Stimulated activated CD8-positive, alpha-beta memory T cell treated with anti-CD3 and anti-CD28 coated beads, Interleukin-15, amount 100 ng/mL, for 1 hour (primary cell): ENCODE measurements around the gene CACNG1.

Experiments used
- DNase-seq: peaks from one replicate; pipeline ENCODE4 v3.0.0-alpha.2; 2020; ENCODE audit warnings: low read depth

Gene CACNG1

DNA sequence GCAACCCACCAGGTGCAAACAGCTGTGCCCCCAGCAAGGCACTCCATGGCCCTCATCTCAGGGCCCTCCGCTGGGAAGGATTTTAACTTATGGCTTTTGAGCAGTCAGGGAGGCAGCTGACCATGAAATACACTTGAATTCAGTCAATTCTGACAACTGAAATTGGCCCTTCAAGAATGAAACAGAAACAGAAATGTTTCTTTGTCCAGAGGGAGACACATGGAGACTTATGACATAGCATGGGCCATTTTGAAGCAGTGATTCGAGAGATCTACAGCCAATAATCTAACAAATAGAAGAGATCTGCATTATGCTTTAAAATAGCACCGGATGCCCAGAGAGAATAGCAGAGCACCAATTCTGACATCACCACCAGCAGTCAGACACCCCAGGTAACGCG lies 7.5 kb downstream of the CACNG1 start:
- no peak for DNase-seq

DNA sequence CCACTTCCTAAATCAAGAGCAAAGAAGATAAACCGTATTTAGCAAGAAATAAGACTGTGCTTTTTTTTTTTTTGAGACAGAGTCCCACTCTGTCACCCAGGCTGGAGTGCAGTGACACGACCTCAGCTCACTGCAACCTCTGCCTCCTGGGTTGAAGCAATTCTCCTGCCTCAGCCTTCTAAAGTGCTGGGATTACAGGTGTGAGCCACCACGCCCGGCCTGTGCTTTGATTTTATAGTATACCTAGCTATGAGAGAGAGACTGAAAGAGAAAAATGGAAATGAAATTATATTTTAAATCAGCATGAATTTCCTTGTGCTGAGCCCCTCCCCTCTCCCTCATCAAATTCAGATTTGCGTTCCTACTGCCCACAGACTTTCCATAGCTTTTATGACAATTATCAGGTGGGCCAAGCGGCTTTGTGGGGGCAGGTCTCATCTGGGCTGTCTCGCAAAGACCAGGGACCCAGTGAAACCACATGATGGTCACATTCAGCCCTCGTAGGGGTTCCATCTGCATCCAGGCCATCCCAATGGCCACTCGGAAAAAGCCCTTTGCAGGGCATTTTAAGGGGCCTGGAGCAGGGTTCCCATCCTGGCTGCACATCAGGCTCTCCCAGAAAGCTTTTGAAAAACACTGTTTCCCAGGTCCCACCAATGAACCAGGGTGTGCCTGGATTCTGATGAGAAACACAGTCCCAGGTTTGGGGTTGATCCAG lies 8.5 kb downstream of the CACNG1 start:
- no peak for DNase-seq

DNA sequence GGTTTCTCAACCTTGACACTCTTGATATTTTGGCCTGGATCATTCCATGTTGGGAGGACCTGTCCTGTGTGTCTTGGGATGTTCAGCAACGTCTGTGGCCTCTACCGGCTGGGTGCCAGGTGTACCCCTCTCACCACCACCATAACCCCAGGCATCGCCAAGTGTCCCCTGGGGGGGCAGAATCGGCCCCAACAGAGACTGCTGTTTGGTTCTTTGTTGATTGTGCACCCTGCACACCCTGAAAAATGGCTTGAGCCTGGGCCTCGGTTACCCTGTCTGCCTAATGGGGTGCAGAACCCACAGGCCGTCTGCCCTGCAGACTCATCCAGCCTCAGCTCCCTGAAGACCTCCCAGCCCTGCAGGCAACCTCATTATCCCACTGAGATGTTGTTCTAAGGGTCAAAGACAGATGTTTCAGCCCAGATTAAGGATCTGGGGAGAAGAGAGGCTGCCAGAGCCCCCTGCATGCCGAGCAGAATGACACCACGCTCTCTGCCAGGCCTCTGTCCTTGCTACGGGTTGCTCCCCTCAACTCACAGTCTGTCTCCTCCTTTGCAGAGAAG lies 9.2 kb downstream of the CACNG1 start:
- no peak for DNase-seq

DNA sequence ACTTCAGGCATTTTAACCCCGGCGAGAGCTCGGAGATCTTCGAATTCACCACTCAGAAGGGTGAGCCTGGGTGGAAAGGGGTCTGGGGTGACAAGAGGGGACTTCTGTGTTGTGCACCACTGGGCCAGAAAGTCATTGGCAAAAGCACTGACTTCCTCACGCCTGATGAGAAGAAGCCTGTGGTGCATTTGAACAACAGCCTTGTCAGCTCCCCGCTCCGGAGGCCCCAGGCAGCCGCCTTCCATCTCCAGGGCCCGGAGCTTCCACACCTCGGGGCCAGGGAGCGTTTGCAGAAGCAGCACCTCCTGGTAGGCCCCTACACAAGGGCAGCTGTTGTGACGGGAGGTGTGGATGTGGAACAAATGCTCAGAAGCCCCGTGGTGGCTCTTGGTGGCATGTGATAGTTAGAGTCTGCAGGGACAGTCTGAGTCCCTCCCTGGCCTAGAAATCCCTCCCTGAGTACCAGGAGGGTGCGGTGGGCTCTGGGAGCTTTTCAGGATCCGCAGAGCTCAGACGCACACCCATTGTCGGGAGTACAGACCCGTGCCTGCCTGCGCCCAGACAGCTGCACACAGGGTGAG lies 9.7 kb downstream of the CACNG1 start:
- no peak for DNase-seq

DNA sequence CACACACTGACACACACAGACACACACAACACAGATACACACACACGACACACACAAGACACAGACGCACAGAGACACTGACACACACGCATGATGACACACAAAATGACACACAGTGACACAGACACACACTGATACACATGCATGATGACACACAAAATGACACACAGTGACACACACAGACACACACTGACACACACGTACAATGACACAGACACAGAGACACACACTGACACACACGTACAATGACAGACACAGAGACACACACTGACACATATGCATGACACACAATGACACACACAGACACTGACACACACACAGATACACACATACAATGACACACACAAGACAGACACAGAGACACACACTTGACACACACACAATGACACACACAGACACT lies 10.3 kb downstream of the CACNG1 start:
- DNase-seq, result no peak

DNA sequence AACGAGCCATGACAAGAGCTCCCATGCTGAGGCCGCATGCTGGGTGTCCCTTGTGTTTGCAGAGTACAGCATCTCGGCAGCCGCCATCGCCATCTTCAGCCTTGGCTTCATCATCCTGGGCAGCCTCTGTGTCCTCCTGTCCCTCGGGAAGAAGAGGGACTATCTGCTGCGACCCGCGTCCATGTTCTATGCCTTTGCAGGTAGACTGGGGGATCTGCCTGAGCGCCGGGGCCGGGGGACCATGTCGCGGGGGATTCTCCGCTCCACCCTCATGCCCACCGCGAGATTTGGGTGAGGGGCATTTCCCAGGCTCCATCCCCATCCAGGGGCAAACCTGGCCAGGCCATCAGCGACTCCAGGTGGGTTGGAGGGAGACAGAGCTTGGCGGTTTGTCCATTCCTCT lies 10.7 kb downstream of the CACNG1 start:
- DNase-seq, result no peak

DNA sequence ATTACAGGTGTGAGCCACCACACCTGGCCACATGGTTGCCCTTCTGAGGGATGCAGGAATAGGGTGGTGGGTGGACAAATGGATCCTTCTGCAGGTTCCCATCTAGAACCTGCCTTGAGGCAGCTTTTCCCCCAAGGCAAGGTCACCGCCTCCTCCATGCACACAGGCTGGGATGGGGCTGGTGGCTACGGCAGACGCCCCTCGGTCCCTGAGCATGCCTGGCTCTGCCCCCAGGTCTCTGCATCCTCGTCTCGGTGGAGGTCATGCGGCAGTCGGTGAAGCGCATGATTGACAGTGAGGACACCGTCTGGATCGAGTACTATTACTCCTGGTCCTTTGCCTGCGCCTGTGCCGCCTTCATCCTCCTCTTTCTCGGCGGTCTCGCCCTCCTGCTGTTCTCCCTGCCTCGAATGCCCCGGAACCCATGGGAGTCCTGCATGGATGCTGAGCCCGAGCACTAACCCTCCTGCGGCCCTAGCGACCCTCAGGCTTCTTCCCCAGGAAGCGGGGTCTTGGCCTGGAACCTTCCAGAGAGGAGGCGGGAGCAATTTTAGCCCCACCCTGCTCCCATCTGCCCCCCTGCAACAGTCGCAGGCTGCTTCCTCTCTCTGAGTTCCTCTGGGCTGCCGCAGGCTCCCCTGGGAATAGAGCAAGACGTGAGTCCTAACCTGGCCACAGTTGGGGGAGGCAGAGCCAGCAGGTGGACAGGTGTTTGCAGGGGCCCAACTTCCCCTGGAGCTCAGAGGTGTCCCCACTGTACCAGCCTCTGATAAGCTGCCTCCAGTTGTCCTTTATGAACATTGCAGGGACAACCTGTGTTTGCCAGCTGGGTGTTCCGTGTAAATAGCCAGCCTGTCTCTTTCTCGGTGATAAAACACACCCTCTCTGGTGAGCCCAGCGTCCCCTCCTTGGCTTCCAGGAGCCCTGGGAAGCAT lies 11.7 kb downstream of the CACNG1 start:
- no peak for DNase-seq

DNA sequence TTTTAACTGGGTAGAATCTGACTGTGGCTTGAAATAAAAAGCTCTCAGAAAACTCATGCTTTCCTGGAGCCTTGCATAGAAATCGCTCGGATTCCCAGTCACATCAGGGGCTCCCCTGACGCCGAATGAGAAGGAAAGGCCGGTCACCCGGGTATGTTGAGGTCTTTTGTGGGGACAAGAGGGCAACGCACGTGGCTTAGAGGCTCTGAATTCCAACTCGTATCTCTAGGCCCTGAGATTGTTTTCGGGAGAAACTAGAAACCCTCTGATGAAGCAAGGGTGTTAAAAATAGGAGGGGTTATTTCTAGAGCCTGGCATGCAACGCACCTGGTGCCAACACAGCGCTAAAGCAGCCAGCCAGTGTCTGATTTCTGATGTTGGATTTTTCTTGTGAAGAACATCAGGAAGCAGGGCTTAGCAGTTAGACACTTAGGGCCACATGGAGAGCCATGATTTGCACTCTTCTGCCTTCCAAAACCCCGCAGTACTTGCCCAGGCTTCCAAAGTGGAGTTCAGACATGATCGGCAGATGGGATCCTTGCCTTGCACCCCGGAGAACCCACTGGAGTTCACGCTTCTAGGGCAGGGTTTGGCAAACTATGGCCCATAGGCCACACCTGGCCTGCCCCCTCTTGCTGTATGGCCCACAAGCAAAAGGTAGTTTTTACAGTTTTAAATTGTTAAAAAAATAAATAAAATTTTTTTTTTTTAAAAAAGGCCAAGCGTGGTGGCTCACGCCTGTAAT lies 12.6 kb downstream of the CACNG1 start:
- DNase-seq, result no peak

DNA sequence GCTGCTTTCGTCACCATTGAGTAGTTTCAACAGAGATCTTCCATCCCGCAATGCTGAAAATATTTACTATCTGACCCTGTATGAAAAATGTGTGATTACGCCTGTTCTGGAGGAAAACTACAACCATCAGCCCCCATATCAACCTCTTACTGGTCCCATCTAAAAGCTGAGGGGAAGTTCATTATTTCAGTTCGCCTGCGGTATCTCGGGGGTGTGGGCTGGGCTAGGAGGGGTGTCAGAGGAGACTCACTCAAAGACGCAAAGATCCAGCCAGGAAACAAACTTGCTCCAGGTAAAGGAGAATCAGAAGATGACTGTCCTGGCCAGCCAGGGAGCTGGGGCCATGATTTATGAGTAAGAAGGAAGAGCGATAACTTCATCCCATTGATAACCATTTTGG lies 13.7 kb downstream of the CACNG1 start:
- DNase-seq, result no peak

DNA sequence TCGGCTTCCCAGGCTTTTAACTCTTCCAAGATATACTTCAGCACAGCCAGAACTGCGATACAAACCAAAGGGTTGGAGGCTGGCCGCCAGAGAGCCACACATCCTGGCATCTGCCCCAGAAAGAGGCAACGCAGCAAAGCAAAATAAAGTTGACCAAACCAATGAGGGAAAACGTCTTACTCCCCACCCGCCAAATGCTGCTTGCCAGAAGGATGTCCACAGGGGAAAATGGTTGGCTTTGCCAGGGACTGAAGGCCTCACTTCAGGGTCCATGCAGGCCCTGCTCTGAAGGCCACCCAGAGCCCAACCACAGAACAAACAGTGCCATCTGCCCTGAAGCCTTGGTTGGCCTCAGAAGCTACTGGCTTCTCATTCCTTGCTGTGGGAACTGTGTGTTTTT lies 15.0 kb downstream of the CACNG1 start:
- no peak for DNase-seq

DNA sequence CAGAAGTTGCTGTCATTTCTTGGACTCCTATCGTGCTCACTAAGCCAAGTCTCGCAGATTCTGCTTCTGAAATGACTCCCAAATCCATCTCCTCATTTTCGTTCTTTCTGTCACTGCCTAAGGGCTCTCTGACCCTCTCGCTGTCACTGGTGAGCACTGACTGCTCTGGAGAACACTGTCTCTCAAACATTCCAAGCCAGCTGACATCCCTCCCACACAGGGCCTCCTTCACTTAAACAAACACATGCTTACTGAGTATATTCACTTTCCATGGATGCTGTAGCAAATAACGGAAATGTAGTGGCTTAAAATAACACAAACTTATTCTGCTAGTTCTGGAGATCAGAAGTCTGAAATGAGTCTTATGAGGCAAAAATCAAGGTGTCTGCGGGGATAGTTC lies 18.8 kb downstream of the CACNG1 start:
- DNase-seq, result no peak

DNA sequence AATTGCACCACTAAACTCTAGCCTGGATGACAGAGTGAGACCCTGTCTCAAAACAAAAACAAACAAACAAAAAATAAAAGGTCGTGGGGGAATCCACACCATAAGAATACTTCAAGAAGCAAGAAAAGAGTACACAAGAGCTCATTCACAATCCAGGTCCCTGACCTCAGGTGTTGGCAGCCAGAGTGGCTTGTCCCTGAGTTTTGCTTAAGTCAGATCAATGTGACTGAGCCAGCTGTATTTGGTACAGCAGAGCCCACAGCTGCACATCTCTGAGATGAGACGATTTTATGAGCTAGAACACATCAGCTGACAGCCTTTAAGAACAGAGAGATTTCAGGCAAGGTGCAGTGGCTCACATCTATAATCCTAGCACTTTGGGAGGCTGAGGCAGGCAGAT lies 22.4 kb downstream of the CACNG1 start:
- no peak for DNase-seq

DNA sequence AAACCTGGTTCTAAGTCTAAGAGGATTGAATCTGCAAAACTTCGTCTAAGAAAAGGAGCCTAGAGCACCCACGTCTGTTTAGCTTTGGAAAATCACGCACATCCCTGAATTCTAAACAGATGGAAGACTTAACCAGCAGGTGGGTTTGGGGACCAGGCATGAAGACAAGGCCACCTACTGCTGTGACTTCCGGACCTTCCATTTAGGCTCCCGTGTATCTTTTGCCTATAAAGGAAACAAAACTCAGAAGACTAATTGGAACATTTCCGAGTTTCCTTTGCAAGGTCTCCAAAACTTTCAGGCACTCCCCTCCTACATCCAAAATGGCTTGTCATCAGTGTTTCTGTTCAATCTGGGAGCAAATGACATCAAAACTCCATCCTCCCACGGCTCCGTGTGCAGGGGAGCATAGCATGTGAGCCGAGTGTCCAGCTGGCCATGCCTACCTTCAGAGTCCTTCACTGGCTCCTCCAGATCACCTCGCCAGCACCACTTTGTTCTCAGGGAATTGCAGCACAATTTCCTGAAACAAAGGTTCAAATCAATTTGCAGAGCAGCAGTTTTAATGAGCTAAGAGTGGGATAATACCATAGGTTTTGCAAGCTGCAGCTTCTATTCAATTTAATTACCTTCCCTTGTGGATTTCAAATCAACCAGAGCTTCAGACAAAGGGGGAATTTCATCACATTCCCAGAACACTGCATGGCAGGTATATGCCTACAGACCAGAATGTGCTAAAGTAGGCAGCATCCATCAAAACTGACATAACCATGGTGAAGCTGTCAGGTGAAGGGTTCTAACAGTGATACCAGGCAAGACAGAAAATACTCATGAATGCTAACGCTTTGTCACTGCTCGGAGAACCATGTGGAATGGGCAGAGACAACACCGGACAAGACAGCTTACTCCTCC lies 23.5 kb downstream of the CACNG1 start:
- no peak for DNase-seq

DNA sequence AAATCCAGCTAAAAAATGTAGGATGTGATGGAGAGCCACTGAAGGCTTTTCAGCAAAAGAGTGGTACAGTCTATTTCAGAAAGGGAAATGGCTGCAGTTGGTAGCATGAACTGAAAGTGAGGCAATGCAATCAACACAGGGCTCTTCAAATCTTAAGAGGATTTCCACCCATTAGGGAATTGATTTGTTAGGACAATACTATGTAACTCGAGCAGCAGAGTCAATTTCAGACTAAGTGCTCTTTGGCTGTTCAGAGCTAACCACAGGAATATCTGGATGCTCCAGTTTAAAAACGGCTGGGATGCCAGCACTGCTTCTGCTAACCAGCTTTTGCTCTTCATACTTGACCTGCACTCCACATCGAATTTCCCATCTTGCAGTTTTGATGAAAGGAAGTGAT lies 24.6 kb downstream of the CACNG1 start:
- no peak for DNase-seq

DNA sequence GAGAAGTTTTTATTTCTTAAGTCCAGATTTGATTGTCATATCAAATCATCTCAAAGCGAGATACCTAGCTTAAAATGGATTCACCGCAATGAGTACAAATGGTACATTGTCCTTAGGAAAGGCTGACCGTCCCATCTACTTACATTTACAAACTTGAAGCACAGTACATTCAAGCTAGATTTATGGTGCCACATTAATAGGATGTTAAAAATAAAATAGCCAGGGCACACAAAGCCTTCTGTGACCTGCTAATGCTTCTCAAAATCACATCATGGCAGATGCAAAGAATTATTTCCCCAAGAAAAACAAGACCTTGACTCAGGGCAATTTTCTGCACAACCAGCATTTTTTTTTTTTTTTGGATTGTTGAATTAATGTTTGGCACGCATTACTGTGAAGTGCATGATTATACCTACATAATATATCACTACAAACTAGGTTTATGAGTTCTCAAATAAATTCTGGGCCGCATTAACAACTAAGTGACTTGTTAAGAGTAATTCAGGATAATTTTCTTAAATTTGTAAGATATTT lies 25.3 kb downstream of the CACNG1 start:
- DNase-seq, result no peak

DNA sequence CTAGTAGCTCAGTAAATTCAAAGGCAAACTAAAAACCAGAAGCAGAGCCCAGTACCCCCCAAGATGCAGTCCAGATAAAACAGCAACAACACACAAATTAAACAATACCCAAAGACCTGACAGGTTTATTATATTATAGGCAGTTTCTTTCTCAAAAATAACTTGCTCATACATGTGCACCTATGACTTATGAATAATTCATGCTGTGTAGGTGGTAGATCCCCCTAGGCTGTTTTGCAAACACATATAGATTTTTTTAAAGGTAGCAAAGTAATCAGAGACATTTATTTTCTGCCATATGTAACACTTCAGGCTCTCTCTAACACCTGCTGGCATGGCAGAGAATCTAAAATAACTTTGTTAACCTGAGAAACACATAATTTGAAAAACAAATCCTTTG lies 27.2 kb downstream of the CACNG1 start:
- DNase-seq, result no peak

DNA sequence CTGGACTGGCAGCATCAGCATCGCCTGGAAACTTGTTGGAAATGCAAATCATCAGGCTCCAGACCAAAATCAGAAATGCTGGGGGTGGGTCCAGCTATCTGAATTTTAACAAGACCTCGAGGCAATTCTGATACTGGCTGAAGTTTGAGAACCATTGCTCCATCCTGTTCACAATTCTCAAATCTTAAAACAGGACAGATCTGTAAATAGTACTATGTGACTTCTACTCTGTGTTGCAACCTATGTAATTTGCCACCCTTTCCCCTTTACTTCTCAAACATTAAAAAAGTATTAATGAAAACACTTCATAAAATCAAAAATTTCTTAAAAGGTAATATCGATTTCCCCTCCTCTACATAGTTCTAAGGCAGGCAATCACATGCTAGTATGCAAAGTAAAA lies 28.5 kb downstream of the CACNG1 start:
- no peak for DNase-seq

DNA sequence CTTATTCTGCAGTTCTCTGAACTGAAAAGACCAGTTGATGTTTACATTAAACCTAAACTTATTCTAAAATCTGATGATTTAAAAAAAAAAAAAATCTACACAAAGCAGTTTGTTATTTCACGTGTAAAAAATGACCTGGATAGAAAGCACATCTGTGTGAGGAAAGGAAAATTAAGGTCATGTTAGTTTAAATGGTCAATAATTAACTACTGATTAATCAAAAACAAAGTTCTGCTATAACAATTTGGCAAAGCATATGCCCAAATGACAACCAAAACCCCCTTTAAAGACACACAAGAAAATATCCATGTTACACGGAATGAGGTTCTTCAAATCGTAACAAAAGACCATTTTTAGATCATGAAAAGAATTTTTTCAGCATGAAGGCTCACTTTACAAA lies 30.4 kb downstream of the CACNG1 start:
- DNase-seq, result no peak

DNA sequence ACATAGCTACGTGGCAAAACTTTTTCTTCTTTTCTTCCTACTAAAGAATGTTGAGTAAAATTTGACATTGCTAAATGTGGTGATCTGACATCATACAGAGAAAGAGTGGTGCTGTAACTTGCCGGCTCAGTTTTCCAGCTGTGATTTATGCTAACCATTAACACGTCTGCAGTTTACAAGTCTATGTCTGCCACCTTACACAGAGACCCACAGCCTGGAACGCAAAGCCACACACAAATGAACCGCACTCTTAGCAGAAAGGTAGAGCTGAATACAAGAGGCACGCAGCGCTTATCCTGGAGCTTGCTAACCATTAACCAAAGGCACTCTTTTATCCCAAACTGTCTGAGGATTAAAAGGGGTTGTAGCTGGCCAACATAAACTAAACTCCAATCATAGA lies 31.9 kb downstream of the CACNG1 start:
- DNase-seq, result no peak

DNA sequence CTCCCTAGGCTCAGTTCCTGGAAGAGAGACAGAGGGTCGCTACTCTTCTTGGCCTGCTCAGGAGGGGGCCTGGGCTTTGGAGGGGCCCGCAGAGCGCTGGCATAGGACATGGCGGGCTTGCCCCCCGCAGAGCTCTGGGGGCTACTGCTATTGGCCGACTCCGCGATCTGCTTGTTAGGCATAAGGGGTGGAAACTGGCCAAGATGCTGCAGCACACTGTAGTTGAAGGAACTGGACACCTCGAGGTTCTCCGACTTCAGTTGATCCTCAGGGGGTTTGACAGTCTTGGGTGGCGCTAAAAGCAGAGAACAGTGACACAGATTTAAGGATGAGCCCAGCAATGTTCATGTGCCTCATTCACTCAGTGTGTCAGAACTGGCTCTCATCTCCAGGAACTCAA lies 33.9 kb downstream of the CACNG1 start:
- no peak for DNase-seq

DNA sequence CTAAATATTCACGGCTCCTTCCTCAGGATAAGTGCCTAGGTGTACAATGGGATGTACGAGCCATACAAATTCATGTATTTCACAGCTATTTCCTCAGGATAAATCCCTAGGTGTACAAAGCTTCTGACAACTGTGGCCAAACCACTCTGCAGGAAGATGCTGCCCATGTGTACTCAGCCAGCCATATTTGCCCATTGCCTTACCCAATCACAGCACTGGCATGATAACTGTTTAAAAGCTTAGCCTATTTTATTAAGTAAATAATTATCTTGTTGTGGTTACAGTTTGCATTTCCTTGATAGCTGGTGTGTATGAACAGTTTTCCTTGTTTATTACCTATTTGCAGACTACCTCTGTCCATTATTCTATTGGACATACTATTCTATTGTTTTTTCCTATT lies 35.1 kb downstream of the CACNG1 start:
- no peak for DNase-seq
